Left renal pelvis (tissue), 4 donors: ENCODE data around the gene PLXNA4. TPM values are rescaled to one million over a fixed set of nuclear protein-coding genes. Genes with fewer than 3 reads are reported as not detected.

ENCODE experiments used
- DNase-seq, 4 donors: peaks; one replicate each; pipeline ENCODE4 v3.0.0-alpha.2; 2013; ENCODE audit warnings: low read depth in 4 of 4, low spot score in 3 of 4
- polyA plus RNA-seq, 4 donors: library from polyadenylated mRNA; unstranded; fragments of 120-200 nt; gene quantifications; one replicate each; pipeline ENCODE4 v1.2.1, GENCODE V29; 2013; ENCODE audit not compliant: insufficient read length in 4 of 4

PLXNA4 gene
- polyA plus RNA-seq, 4 donors: 3.0 to 15.1 (median 13.8) TPM

DNA sequence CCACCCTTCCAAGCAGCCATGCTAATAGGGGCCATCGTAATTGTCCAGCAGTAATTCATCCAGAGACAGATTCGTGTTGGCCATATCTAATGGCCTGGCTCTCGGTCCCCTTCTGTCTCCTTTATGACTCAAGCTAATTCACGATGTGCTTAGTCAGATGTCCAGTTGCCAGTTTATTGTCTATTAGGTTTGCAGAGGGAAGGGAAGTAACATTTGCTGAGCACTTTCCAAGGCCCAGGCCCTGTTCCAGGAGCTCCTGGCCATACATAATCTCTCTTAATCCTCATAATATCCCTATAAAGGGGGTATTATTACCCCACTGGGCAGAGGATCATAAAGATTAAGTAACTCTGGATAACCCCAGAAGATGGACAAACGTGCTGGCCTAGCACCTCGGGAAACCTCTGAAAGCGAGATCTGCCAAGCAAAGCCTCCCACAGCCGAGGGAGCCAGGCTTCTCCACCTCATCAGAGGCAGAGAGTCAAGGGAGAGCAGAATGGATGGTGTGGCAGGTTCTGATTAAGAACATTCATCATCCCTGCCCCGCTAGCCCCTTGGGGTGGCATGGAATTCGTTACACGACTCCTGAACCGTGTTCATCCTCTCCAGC, 153.7 kb downstream of the PLXNA4 start:
- no peak for DNase-seq

DNA sequence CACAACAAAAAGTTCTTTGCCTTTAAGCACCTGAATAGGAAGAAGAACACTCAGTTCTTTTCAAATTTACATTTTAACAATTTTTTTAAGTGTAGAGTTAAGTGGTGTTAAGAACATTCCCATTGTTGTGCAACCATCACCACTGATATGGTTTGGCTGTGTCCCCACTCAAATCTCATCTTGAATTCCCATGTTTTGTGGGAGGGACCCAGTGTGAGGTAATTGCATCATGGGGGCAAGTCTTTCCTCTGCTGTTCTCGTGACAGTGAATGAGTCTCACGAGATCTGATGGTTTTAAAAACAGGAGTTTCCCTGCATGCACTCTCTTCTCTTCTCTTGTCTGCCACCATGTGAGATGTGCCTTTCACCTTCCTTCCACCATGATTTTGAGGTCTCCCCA, 155.7 kb downstream of the PLXNA4 start:
- DNase-seq: no peak

DNA sequence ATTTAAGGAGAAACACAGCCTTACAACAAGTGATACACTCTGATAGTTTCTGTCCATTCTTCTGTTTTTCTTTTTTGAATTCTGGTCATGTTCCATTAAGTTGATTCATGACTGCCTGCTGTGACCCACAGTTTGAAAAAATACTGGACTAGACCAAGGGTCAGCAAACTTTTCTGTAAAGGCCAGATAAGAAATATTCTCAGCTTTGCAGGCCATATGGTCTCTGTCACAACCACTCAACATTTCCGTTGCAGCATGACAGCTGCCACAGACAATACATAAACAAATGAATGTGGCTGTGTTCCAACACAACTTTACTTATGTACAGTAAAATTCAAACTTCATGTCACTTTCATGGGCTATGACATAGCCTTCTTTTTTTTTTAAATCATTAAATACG, 156.7 kb downstream of the PLXNA4 start:
- peak; percentile 59 to 64 (median 62) for DNase-seq

DNA sequence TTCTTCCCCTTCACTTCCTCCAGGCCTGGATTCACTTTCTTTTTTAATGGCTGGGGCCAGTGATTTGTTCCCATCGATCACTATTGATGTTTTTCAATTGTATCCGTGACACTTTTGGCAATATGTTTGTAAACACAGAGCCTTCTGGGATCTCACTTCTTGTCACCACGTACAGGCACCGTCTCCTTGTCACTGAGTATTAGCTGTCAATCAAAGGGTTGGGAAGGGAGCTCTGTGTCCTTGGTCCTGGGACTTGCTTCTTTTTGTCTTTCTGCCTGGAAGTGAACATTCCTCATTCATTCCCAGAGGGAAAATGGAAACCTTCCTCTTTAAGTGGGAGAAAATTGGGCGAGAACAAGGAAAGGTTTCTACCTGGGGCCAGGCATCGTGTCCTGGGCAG, 157.4 kb downstream of the PLXNA4 start:
- no peak for DNase-seq

DNA sequence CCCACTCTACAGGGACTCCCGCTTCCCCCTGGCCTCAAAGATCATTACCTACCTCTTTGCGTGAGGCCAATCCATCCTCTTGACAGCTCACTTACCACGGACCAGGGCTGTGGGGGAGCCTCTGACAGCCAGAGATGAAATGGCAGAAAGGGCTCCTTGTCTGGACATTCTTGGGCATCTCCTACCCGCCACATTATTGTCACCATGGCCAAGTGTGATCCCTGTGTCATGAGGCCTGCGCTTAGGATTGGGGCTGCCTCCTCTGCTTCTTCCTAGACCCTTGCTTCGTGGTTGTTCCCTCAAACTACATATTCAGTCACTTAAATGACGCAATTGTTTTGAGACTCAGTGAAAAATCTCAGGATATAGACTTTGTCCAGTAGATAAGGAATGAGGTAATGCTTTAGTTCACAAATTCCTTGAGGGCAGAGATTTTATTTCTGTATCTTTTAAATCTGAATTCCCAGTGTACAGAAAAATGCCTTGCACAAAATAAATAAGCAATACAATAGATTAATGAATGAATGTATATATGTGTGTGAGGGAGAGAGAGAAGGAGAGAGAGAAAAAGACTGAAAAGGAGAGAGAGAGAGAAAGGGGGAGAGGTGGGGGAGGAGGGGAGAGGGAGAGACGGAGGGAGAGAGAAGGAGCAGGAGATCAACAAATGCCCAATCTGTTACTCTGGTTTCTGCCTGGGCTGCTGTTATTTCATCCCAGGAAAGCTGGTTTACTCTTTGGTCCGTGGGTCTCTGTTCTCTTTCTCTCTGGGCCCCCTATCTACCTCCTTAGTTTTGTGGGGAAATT, 159.0 kb downstream of the PLXNA4 start:
- DNase-seq: no peak

DNA sequence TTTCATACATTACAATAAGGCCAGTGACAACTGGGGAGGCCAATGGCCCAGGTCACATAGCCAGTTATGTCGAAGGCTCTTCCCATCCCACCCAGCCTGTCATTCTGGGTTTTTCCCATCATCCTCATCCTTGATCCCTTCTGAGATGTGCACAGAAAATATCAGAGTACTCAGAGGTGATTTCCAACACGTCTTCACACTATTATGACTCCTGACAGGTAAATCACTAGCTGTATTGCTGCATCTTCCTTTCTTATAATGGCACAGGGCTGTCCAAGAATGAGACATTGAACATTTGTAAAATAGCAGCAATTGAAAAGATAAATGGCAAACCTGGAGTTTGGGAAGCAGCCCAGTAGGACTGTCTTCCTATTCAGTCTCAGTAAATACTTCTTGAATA, 159.9 kb downstream of the PLXNA4 start:
- no peak for DNase-seq

DNA sequence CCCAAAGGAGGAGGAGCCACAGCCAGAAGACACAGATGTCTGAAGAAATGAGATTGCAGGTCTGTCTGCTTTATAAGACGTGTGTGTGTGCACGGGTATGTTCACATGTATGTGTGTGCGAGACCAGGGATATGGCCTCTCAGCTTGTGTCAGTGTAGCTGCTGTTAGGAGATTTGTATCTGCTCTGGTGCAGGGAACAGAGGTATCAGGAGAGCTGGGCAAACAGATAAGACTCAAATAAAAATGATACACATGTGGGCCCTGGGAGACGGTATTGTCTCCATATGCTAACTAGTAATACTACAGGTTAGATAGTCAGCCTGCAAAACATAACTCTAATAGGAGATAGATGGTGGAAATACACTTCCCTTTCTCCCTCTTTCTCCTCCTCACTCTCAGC, 161.0 kb downstream of the PLXNA4 start:
- no peak for DNase-seq

DNA sequence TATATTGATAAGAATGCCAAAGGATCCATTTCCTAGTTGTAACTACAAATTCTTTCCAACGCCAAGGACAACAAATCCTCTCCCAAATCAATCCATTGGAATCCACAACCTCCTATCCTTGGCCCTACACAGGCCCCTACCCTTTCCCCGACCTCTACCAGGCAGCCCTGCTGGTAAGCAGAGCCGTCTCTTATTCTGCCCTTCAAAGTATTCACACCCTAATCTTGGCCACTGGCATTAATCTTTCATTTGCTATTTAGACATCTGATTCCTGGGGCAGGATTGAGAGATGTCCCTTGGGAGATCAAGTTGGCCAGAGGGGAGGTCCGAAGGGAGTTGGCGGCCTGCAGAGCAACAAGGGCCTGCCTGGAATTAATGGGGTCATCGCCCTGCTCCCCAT, 161.4 kb downstream of the PLXNA4 start:
- no peak for DNase-seq

DNA sequence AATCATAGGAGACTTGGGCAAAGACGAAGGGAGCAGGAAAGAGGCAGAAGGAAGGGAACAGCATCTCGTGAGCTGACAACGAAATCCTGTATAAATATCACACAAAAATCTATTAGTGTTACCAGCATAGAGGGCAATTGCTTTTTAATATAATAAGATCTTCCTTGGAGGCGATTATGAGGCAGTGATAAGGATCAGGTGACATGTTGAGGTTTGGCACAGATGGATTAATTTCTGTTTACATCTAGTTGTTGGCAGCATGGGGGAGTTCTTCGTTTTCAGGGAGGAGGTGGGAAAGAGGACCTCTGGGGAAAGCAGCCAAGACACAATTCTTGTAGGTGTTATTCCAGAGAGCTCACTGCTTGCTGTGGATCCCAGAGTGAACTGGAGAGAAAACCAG, 163.8 kb downstream of the PLXNA4 start:
- no peak for DNase-seq

DNA sequence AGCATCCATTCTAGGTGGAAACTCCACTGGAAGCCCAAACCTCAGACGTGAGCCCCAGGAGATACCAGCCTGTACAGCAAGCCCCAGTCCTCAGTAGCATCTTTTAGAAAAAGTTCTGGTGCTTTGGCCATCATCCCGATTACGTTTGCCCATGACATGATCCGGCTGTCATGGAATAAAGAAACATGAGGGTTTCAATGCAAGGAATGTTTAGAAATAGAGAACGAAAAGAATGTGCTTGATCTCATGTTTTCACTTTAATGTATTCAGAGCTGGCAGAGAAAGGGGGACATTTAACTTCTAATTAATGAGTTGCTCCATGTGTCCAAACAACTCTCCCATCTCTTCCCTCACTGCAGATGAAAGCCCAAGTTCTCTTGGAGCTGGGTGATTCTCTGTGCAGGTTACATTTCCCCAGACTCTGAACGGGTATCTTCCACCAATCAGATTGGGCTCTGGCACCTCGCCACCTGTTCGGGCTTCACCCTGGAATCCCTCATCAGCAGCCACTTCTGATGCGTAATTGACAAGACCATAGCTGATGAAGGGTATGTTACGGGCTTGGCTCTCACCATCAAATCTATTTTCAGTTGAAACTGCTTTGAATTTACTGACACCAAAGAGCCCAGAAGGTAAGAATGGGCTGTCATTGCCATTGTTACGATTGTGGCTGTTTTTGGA, 165.3 kb downstream of the PLXNA4 start:
- no peak for DNase-seq

DNA sequence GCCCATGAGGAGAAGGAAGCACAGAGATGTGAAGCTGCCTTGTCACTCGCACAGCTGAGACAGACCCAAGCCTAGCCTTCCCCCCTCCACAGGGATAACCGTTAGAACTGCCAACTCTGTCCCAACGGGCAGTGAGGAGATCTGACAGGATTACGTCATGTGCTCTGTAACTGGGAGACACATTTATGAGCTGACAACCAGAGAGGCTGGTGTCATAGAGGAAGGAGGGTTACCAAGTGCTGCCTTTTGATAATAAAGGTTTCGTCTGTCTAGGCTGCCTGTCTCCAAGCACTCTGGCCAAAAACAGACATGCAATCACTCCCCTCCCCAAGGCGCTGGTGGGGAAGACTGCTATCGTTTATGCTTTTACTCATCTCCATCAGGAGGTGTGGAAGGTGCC, 165.9 kb downstream of the PLXNA4 start:
- DNase-seq: no peak

DNA sequence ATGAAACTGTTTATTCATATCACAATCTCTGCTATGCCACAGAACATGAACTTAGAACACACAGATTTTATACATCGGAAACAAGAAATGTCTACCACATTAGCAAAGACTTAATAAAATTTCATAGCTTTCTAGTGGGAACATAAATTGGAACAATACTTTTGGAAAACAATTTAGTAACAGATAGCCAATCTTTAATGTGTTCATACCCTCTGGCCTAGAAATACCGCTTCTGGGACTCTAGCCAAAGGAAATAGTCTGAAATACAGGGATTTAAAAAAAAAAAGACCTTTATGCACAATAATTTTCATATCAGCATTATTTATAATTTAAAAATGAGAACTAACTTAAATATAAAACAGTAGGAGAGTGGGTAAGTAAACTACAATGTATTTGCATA, 168.5 kb downstream of the PLXNA4 start:
- no peak for DNase-seq

DNA sequence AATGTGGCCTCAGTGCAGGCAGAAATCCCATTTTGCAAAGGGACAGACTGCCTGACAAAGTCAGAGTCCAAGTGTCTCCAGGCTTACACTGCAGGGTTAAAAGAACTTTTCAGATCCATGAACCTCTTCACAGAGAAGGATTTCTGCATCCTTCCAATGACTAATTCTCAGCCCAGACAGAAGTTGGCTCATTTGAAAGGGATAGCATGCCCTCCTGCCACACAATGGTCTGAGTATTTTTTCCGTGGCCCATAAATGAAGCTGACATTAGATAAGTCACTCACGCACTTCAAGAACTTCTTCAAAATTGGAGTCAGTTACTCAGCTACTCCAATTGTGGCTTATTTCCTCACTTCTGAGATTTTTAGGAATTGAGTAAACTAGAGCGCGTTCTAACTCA, 170.2 kb downstream of the PLXNA4 start:
- no peak for DNase-seq

DNA sequence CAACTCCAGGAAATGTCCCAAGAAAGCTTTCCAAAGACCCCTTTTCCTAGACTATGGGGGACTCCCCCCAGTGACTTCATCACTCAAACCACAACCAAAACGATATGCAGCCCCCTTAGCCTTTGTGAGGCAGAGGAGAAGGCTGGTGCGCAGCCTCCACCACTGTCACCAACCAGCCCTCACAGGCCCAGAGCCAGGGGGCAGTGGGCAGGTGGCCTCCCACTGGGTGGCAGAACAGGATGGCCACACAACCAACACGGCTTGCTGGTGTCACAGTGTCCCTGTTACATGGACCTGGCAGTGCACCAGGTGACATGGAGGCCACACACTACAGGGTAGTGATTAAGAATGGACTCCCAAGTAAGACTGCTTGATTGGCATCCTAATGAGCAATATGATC, 172.0 kb downstream of the PLXNA4 start:
- DNase-seq: no peak

DNA sequence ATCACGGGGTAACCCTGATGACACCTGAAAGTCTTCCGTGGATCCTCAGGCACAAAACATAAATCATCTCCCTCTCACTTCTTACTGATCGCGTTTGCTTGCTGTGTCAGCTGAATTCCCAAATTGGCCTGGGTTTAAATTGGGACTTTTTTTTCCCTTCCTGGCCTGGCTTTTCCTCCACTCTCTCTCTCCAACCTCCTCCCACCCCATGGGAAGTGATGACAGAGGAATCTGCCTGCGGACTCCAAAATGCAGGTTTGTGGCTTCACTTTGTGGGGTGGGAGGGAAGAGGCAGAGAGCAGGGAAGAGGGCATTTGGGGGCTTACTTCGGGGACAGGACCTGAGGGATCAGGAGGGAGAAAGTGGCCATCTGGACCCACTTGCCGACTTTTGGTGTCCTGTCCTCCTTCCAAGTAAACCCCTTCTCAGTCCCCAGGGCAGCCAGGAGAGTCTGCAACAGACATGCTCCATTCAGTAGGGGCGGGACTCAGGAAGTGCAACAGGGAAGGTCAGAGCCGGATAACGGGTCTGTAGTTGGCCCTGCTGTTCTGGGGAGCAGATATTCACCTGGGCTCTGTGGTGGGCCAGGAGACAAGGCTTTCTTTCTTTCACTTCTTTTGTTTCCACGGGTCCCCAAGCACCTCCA, 172.7 kb downstream of the PLXNA4 start:
- no peak for DNase-seq

DNA sequence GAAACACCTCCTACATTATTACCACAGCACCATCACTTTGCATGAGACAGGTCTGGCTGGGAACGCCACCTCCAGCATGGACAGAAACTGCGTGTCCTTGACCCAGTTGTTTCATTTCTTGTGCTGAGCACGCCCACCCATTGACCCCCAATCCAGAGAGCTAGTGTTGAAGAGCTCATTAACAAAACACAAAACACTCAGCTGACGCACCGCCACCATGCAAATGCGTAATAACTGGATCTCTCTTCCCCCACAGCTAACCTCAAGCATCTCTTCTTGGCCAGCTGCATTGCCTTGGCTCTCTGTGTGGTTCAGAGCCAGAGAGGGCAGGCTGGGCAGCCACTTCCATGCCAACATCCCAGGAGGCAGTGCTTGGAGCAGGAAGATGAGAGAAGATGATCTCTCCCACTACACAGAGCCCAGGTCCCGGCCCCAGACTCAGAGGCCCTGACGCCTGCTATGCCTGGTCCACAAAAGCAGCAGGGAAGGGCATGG, 173.5 kb downstream of the PLXNA4 start:
- DNase-seq: no peak

DNA sequence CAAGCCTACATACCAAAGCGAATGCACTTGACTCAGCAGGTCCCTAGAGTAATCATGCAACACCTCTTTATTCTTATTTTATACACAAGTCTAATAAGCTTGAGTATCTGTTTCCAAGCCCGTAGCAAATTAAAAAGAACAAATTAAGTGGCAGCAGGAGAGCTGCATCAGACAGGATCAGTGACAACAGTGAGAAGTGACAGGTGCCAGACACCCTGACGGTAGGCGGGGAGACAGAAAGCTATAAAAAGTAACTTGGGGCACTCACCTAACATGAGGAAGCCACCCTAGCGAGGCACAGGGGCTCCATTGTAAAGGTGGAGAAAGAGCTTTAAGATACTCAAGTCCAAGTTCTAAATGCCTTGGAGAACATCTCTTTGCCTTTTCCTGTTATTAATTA, 174.2 kb downstream of the PLXNA4 start:
- no peak for DNase-seq

DNA sequence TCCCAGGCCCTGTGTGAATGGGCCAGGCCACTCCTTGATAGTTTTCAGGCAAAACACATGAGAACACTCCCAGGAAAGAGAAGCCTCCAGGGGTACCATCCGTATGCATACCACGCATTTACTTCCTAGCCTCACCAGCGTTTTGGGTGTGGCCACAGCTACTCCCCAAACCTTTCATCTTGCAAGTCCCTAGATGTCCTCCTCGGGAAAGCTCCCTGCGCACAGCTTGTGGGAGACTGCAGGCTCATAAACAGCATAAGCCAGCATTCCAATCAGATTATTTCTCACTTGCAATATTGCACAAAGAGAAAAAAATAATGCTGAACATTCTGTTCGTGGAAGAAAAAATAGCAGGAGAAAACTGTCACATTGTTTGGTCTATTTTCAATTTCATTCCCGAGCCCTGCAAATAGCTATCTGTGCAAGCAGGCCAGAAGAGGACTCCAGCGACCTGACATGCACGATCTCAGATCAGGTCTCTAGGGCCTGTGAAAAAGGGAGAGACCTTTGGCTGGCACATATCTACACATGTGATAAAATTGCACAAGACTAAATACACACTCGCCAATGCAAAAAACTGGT, 175.6 kb downstream of the PLXNA4 start:
- no peak for DNase-seq

DNA sequence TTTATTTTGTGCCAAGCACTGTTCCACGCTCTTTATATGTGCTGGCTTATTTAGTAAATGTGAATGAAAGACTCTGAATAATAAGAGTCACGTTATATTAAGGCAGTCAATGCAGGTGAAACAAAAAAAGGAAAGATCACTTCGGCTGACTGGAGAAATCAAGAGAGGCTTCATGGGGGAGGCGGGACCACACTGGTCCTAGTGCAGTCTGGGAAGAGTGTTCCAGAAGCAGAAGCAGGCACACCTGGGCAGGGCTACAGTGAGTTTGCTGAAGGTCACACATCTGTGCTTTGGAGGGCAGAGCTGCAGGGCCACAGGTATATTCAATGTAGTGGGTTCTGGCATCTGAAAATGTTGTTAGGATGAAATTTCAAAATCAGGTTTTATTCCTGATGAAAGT, 176.9 kb downstream of the PLXNA4 start:
- no peak for DNase-seq

DNA sequence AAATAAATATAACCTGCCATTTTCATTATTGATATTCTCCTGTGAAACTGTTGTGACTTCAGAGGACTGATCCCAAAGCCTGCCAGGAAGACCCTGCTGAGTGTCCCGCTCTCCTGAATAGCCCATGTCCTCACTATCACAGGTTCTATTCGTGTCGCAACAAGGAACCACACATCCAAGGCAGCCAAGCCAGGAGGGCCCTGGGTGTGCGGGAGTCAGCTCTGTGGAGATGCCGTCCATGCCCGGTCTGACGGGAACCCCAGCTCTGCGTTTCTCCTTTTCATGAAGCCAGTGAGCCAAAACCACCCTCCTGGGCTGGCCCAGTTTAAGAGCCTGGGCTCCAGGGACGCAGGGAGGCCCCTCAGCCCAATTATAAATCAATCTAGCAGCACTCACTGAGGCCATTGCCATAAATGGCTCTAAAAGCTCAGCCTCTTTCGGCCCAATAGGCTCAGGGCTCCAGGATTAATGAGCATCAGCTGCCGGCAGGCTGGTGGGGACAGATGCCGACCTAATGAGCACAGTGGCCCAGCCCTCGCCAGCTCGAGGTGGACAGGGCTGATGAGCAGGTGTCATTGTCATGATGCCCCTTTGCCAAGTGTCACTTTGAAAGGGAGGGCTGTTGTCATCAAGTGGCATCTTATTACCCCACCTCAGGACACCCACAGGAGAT, 177.9 kb downstream of the PLXNA4 start:
- no peak for DNase-seq
